HG02642 (cell line): Measurements from ENCODE around the gene PDXK.

ENCODE experiments used
- ATAC-seq: cut with Tn5 transposase; IDR thresholded peaks from one replicate; pipeline ENCODE4 v1.9.1; 2021; ENCODE audit warnings: mild to moderate bottlenecking; ENCODE audit not compliant: unreplicated experiment, poor library complexity

Gene PDXK

DNA sequence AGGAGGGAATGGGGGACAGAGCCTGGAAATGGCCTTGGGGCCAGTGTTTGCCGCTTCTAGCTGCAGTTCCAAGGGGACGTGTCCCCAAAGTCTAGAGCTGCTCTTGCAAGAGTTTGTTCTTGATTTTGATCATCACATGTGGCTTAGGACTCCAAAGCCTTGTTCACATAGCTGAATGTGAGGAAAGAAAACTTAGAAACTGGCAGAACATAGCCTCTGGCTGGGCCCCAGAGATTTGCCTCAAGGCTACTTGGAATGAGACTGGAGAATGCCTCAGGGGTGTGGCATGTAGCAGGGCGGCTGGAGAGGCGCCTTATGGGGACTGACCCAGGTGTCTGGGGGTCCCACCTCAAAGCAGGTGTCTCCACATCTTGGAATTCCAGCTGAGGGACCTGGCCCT, 2.3 kb downstream of the PDXK start:
- no peak for ATAC-seq

DNA sequence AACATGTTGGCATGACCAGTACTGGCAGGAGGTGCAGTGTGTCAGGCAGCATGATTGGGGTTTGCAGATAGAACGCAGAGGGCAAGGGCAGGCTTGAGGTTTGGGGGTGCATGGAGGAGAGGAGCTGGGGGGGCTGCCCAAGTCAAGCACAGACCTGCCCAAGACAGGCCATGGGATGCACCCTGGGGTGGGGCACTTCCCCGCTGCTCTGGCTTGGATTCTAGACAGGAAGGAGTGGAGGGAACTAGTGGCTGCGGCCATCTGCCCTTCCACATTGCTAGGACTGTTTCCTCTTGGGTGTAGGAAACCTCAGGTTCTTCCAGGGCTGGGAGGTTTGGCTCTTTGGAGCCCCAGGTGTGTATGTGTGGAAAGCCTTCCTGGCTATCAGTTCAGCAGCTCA, 3.0 kb downstream of the PDXK start:
- ATAC-seq, result no peak

DNA sequence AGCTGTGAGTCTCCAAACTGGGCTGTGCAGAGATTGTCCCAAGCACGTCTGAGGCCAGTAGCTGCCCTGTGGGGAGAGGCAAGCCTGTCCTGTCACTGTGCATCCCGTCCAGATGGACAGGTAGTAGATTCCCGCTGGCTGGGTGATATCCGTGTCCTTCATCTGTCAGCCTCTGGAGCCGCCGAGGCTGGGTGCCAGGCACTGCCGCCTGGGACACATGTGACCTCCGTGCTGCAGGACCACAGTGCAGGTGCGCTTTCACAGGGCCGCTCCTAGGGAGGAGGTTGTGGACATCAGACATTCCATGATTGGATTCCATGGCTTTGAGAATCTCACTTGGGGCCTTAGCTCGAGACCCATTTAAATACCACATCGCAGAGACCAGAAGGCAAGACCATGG, 4.7 kb downstream of the PDXK start:
- no peak for ATAC-seq

DNA sequence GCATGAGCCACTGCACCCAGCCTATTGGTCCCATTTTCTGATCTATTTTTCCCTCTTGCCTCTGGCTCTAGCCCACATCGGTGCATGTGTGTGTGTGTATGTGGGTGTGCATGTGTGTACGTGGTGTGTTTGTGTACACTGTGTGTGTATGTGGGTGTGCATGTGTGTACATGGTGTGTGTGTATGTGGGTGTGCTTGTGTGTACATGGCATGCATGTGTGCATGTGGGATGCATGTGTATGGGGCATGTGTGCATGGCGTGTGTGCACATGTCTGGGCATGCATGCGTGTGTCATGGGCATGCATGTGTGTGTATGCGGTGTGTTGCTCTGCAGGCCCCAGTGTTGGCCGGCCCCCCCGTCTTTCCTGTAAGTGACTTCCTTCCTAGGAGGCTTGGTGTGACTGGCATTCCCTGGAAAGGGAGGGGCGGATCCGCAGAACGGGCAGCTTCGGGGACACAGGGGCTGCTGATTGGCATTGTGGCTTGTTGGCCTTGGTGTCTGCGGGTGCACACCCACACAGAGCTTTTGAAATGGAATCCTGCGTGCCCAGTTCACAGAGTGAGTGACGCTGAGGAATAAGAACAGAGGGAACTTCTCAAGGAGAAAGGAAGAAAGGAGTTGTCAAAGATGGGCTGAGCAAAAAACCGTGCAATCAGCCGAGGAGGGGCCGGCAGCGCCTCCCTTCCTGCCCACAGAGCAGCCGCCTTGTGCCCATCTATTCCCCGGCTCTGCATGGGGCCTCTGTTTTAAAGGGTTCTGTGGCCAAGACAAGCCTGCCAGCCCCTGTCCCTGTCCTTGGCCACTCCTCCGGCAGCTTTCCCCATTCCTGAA, 8.0 kb downstream of the PDXK start:
- ATAC-seq, result no peak

DNA sequence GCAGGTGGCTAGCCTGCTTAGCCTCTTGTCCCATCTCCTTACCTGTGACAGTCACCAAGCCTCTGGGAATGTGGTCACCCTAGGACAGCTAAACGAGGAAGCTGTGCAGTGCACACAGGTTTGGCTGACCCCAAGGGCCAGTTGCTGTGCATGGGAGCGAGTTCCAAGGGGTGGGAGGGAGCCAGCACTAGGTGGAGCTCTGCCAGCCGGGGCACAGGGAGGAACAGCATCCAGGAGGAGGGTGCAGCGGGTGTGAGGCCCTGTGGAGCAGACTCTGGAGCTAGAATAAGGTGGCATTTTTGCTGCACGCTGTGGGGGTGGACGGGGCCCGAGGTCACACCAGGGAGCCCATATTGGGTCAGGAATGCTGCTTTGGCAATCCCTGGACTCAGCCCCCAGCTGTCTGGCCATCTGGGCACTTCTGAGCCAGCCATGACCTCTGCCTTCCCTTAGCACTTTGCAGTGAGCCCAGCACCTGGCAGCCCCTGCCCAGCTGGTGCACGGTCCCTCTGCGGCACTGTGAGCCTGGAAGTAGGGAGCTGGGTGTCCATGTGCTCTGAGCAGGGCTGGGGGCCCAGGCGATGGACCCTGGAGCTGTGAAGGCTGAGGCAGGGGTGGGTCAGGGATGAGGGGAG, 8.7 kb downstream of the PDXK start:
- no peak for ATAC-seq

DNA sequence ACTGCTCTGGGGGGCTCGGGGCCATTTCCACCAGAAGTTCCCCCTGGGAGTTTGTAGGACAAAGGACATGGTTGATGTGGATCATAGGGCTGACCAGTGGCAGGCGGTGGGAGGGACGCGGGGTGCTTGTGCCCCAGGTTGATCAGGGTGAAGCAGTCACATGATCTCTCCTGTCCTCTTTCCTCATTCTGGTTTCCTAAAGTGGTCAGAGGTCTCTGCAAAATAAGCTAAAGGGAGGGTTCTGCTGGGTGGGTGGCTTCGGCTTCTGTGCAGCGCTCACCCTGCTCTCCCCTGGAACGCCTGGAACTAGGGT, 9.2 kb downstream of the PDXK start:
- no peak for ATAC-seq

DNA sequence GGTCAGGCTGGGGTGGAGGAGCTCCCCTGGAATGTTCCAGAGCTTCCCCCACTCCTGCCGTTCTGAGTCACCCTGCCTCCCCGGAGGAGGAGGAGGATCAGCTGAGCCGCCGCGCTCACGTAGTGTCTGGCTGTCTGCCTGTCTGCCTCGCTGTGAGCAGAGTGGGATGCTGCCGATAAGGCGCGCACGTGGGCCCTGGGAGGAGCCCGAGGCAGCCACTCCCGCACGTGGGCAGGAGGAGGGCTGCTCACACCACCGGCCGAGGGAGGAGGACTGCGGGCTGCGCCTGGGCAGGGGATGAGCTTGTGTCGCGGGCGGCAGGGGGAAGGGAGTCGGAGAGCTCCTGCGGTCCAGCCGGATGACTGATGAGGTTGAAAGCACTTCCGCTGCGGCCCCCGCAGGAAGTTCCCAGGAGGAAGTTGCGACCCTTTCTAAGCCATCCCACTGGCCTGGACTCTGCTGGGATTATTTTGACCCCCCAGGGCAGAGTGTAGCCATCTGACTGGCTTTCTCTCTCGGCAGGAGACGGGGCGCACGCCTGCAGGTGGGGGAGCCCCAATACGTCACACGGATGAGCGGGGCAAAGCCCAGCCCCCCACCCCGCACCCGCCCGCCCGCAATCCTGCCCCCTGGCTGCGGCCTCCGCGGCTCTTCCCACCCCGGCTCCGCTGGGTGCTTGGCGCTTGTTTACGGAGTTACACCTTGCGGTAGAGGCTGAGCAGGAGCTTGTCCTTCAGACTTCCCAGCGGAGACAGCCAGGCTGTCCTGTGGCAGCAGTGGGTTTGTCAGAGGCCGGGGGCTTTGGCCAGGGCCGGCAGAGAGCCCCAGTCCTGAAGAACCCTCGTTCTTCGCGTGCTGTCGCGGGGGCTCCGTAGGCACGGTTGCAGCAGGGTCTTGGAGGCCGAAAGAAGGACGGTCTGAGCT, 9.8 kb downstream of the PDXK start:
- ATAC-seq, result peak; percentile 79

DNA sequence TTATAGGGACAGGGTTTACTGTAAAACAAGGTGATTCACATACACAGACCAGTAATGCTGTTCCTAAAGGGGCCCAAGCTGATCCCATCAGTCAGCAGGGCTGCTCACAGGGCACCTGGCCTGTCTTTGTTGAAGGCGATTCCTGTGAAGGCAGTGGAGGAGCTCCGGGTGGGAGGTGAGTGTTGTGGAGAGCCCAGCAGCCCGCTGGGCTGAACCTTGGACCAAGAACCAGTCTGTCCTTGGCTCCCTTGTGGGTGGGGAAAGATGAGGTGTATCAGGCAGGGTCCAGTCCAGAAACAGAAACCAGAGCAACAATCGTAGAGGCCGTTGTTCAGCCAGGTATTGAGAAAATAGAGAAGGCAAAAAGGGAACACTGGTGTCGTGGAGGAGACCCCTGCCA, 12.5 kb downstream of the PDXK start:
- ATAC-seq, result no peak

DNA sequence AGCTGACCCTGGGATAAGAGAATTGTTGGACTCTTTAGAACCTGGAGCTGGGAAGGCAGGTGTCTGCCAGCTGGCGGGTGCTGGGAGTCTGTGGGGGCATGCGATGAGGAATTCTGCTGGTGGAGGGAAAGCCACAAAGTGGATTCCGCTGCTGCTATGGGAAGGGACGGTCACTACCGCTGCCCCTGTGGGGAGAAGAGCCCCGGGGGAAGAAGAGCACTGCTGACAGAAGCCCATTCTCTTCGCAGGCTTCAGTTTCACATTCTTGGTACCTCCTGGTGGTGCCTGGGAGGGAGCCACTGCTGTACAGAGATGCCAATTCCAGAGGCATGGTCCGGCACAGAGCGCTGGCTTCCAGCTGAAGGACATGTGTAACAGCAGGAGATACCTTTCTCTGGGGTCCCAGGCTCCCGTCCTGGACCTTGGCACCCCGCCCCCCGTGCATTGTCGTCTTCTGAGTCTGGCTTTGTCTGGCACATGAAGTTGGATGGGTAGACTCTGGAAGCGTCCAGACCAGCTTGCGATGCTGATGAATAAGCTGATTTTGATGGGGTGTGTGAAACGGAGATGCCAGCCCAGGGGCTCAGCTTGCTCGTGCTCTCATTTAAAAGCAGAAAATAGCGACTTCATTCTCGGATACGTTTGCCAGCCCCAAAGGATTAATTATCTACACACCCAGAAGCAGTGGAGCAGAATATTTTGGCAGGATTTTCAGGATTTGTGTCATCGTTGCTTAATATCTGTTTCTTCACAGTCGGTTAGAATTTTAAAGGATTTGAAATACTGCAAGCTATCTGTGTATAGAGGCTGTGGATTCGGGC, 13.2 kb downstream of the PDXK start:
- no peak for ATAC-seq

DNA sequence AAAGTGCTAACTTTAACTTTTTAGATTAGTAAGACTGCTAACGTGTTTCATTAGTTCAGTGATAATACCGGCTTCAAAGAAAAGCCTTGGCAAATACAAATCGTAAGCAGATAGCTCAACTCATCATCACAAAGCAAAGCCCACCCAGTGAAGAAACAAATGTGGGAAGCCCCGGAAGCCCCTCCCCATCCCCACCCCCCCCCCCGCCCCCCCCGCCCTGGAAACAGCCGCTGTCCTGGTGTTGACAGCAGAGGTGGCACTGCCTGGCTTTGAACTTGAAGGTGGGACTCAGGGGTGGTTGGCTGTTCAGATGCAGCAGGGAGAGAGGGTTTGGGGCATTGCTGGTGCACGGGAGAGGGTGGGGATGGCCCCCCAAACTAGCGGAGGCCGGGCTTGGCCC, 14.1 kb downstream of the PDXK start:
- ATAC-seq, result no peak

DNA sequence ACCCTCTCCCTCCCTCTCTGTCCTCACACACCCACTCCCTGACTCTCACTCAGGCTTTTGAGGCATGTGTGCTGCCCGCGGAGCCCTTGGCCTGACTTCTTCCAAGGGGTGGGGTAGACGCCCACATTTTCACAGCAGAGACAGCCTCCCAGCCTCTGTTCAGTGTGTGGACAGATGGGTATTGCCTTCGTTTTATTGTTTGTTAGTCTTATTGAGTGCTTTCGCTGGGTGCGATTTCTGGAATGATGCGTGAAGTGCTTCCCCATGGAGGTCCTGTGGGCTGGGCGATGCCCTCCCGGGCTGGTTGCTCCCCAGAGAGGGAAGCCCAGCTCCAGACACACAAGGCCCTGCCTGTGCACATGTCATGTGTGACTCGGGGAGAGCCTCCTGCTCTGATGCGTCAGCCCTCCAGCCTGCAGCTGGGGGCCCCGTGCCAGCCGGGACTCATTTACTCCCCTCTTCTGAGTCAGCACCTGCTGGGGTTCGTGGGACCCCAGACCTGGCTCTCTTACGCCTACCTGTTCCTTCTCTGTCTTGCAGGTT, 14.7 kb downstream of the PDXK start:
- ATAC-seq, result no peak

DNA sequence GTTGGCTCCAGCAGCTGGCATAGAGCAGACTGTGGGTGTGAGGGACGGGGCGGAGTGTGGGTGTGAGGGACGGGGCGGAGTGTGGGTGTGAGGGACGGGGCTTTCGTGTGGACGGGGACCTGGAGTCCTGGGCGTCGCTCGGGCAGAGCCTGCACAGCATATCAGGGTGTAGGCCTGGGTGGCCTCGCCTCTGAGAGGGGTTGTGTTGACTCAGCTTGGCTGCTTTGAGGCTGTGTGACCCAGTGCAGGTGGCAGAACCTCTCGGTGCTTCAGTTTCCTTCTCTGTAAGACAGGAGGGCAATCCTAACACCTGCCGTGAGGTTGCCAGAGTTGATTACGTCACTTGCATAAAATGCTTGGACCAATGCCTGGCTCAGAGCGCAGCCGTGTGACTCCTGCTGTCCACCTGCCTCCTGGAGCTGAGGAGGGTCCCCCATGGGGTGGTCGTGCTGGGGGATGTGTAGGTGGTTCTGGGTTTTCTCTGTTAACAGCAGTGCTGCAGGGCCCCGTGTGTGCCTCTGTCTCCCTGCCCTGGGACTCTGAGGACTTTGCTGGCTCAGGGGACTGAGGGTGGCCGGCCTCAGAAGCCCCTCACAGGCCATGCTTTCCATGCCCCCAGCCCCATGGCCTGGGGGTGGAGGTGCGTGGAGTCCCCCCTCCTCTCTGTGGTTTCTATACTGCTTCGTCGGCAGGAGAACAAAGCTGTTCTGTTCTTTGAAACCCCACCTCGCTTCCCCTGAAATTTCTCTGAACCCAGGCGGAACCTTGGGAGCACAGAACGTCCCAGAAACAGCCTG, 15.4 kb downstream of the PDXK start:
- no peak for ATAC-seq

DNA sequence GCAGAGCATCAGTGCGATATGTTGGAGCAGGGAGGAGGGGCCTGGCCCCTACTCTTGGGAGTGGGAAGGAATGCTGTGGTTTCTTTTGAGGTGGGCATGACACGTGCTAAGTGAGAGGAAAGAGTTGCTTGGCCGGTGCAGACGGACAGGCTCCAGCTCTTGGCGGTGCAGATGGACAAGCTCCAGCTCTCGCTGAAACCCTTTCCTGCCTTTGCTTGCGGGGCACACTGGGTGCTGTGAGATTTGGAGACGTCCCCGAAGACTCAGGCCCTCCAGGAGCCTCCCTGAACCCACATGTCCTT, 15.9 kb downstream of the PDXK start:
- no peak for ATAC-seq

DNA sequence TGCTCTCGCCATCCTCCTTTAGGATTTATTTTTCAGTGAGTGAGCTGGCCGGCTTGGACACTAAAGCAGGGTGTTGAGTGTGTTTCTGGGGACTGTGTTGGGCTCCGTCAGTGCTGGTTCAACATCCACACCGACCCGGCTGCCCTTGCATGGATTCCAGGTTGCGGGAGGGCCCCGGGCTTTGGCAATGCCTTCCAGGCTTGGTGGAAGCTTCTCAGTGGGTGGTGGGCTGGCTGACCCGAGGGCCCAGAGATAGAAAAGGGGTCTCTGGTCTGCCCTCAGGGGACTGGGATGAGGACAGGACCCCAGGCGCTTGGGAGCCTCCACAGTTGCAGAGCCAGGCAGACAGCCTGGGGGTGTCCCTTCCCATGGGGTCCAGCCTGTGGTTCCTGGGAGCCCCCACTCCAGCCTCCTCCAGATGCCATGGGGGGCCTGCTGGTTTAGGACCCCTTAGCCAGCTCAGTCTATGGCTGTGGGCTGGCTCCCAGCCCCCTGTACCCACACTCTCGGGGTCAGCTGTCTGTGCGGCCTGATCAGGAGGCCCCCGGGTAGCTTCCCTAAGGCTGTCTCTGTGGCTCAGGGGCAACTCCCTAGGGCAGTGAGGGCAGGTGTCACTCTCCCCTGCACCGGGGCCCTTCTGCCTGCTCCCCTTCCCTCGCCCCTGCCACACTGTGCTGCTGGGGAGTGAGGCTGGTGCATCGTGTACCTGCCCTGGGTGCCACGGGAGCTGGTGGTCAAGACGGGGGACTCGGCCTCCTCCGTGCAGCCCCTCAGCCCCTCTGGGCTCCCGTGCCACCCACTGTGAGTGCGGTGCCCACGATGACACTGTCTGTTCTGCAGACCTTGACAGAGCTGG, 16.5 kb downstream of the PDXK start:
- no peak for ATAC-seq

DNA sequence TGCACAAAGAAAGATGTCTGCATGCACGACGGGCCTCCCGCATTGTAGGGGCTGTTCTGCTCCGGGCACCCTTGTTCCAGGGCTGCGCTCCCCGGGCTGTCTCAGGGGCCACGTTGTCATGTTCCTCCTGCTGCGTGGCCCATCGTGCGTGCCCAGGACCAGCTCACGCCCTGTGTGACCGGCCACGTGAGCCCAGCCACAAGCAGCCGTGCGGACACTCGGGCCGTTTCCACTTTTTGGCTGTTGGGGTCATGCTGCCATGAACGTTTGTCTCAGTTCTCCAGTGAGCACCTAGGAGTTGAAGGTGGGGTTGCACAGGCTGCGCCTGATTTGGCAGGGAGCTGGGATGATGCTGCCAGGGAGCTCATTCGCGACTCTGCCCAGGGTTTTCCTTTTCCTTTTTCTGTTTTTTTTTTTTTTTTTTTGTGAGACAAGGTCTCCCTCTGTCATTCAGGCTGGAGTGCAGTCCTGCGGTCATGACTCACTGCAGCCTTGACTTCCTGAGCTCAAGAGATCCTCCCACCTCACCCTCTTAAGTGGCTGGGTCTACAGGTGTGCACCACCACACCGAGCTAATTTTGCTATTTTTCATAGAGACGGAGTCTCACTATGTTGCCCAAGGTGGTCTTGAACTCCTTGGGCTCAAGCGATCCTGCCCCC, 17.4 kb downstream of the PDXK start:
- ATAC-seq, result no peak

DNA sequence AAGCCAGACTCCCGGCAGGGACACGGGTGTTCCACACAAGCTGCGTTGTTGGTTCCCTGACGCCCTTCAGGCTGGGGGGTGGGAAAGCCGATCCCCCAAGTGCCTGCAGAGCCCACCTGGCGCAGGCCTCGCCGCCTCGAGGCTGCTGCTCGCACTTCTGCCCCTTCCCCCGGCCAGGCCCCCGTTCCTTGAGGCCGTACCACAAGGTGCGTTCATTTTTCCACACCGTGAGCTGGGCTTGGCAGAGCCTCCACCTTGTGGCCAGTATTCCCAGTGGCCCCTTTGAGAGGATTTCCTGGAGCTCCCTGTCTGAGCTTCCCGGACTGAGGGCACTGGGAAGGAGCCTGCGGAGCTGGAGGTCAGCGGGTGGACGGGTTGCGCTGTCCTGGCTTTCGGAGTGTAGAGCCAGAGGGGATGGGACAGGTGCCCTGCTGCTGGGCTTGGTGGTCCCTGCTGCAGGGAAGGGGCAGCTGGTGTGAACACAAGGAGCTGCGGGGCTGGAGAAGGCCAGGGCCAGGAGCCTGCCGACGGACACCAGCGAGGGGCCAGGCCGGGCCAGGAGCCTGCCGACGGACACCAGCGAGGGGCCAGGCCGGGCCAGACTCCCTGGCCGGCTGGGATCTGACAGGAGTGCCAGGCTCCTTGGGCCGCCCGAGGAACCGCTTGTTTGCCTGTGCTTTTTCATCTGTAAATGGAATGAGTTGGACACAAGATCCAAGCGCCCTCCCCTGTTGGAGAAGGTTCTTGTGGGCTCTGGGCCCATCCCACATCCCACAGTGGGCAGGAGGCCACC, 18.4 kb downstream of the PDXK start:
- no peak for ATAC-seq
